ENCODE measurements around the gene RUNX2.

GRCh38 chr6:45445364-45445748 lies 117.2 kb downstream of the RUNX2 start:
- TF ChIP-seq CTCF (IDR thresholded peaks at IDR 0.05): no peak
- no peak for TF ChIP-seq POLR2A (IDR thresholded peaks at IDR 0.05)

Measured in testis (tissue), 2 donors.